GM06990 (cell line): ENCODE measurements around the gene PSD2.

ENCODE experiments used
- DNase-seq: peaks from one replicate; pipeline ENCODE4 v3.0.0-alpha.2; 2011; ENCODE audit not compliant: insufficient read length; ENCODE audit errors: extremely low read depth
- H3K27me3 ChIP-seq: replicated peaks from 2 replicates; pipeline ENCODE4 v1.6.0; 2011; ENCODE audit warnings: low read length; ENCODE audit not compliant: control insufficient read depth, insufficient read depth
- H3K36me3 ChIP-seq: 2 replicates; pipeline ENCODE4 v1.5.1; 2011; ENCODE audit warnings: low read length; ENCODE audit not compliant: control insufficient read depth, insufficient read depth
- H3K4me3 ChIP-seq: replicated peaks from 2 replicates; pipeline ENCODE4 v1.5.1; 2011; ENCODE audit warnings: low read depth, mild to moderate bottlenecking, control low read depth, low read length
- CTCF ChIP-seq: IDR thresholded peaks from 2 replicates; pipeline ENCODE4 v1.5.1; 2011; ENCODE audit warnings: low read length, control low read depth, mild to moderate bottlenecking, inconsistent platforms; ENCODE audit not compliant: insufficient read depth, poor library complexity, severe bottlenecking

The PSD2 gene

GRCh38 chr5:139889410-139889809, 93.8 kb downstream of the PSD2 start:
- no peak for DNase-seq
- Histone ChIP-seq H3K36me3 (no peaks in the 10 kb centered on the region), H3K27me3 (no peaks in the 10 kb centered on the region), H3K4me3 (no peak overlapping the region)
- TF ChIP-seq CTCF = no peak

GRCh38 chr5:139893873-139894272, 98.3 kb downstream of the PSD2 start:
- no peak for DNase-seq
- Histone ChIP-seq H3K27me3 (no peaks in the 10 kb centered on the region), H3K36me3 (no peaks in the 10 kb centered on the region), H3K4me3 (no peak overlapping the region)
- TF ChIP-seq CTCF = no peak
